GM19035 (cell line): Measurements from ENCODE around the gene GPR156.
"Not testable (repeated sequence)": the region's sequence is repeated elsewhere in the genome, so short reads cannot be mapped to it uniquely, and the experiment has no call there.

Source experiments
- ATAC-seq: cut with Tn5 transposase; IDR thresholded peaks from one replicate; pipeline ENCODE4 v1.9.1; 2021; ENCODE audit not compliant: unreplicated experiment

Gene GPR156

DNA sequence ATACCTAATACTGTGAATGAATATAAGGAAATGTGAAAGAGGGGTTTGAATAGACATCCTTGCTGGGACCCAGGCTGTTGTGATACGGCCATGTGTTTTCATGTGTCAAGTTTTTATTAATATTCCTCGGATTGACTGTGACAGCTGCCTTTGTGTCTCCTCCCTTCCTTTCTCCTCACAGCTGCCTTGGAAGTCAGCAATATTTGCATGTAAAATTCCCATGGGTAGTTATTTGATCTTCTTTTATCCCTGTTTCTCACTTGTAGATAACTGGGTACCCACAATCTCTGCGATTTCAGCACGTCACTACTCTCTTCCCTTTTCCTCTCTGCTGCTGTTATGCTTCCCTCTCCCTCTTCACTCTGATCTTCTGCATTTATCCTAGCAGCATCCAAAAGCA is 9.4 kb downstream of the GPR156 start:
- ATAC-seq: no peak

DNA sequence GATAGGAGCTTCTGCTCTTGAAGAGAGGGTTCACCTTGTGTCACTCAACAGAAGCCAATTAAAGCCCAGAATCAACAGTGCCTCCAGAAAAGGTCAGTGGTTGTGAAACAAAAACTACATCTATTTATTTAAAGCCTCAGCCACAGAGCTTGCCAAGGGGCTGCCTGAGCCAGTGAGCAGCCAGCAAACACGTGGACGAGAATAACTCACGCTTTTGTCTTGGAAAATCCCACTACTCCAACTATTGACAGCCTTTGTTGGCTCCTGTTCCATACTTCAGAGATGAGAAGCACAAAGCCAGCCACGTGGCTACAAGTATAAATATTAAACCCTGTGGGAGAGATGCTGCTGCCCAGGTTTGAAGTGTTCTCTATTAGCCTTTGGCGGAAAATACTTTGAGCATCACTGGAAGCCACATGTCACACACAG is 10.3 kb downstream of the GPR156 start:
- no peak for ATAC-seq

DNA sequence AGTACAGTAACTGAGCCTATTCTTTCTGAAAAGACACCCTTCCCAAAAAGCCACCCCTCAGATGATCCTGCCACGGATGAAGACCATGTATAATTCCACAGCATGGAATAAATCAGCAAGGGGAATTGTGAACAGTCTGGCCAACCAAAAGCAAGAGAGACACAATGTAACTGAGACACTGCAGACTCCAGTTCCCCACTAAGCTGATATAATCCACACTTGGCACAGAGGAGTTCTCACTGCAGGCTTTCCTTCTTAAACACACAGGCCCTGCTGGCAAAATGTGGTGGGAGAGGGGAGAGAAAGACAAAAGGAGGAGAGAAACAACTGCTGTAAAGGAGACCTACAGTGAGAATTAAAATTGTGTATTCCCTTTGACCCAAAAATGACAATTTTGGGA is 12.7 kb downstream of the GPR156 start:
- ATAC-seq: no peak

DNA sequence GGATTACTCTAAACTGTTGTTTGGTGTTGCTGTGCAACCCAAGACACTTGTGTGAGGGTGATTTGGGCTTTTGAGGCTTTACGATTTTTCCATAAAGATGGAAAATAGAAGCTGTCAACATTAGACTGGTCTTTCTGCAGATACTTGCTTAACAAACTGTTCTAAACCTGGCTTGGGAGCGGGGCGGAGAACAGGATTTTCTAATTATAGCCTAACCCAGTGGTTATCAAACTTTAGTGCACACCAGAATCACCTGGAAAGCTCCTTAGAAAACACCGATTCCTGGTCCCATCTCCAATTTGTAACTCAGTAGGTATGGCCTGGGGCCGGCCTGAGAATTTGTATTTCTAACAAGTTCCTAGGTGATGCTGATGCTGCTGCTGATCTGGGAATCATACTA is 19.0 kb downstream of the GPR156 start:
- no peak for ATAC-seq

DNA sequence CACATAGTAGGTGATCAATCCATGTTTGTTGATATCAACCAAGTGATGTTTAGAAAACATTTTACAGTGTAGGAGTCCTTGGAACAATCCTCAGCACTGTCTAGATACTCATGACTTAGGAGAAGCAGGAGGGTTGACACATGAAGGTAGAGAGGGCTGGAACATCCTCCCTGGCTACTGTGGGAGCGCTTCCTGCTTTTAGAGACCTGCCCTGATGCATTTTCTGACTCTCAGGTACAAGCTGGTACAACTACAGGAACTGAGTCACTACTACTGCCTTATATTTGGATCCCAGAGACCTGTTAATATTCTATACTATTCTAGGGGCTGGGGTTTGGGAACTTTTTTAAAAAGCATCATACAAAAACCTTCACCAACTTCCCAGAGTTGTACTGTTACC is 20.1 kb downstream of the GPR156 start:
- no peak for ATAC-seq

DNA sequence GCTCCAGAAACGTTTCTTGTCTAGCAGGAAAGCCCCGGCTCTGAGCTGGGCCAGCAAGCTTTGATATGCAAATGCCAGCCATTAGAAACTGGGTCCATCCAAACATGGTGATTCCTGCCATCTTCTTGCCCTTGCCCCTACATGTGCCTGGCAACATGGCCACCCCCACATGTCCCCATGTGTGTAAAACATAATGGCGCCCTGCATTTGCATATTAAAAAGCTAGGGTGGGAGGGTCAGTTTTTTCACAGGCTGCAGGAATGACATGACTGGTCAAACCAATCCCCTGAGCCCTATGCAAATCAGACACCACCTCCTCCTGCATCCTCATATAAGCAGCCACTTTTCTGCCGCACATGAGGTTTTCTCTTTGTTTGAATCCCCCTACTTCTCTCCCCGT is 21.2 kb downstream of the GPR156 start:
- ATAC-seq: no peak

DNA sequence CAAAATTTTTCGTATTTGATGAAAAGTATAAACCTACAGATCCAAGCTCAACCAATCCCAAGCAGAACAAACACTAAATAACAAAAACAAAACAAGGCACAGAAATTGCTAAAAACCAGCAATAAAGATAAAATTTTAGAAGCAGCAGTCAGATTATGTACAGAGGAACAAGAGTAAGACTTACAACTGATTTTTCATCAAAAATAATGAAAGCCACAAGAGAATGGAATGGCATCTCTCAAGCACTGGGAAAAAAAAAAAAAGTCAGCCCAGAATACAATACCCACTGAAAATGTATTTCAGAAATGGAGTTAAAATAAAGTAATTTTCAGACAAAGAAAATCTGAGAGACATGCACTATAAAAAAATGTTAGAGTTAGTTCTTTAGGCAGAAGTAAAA is 27.0 kb downstream of the GPR156 start:
- ATAC-seq: no peak

DNA sequence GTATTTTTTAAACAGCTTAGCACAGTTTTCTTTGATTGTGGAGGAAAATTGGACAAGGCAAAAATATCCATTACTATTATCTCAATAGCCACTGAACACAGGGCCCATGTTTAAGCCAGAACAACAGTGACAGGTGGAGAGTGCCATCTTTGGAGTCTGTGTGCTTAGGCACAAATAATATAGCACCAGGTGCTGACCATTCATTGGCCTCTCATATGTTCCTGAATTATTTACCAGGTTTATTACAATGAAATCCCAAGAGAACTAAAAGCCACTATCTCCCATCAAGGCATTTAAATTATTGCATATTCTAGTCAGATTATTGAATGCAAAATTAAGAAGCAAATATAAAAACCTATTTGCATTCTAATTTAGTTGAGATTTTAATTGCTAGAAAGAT is 39.6 kb downstream of the GPR156 start:
- no peak for ATAC-seq

DNA sequence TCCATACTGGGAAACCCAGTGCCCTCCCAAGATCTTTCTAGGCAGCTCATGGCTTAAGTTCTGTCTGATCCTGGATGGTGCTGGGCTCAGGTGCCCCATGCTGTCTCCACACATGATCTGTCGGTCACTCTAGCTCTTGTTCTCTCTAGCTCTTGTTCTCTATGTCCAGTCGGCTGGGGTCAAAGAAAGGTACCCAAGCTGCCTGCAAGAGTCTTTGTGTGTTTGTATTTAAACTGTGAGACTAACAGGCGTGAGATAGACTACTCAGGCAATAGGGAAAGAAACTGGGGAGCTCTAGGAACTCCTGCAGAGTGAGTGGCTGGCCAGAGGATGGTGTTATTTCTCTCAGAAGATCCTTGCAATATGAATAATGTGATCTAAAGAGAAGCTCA is 40.2 kb downstream of the GPR156 start:
- no peak for ATAC-seq

DNA sequence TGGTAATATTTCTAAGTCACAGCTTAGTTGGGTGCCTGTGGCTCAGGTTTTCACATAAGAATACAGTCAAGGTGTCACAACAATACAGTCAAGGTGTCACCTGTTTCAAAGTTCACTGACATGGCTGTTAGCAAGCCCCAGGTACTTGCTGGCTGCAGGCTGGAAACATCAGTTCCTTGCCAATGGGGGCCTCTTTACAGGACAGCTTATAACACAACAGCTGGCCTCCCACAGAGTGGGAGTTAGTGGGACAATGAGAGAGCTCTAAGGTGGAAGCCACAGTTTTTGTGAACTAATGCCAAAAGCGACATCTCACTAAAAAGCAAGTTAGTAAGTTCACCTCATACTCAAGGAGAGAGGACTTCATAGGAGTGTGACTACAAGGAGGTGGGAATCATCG is 45.4 kb downstream of the GPR156 start:
- no peak for ATAC-seq

DNA sequence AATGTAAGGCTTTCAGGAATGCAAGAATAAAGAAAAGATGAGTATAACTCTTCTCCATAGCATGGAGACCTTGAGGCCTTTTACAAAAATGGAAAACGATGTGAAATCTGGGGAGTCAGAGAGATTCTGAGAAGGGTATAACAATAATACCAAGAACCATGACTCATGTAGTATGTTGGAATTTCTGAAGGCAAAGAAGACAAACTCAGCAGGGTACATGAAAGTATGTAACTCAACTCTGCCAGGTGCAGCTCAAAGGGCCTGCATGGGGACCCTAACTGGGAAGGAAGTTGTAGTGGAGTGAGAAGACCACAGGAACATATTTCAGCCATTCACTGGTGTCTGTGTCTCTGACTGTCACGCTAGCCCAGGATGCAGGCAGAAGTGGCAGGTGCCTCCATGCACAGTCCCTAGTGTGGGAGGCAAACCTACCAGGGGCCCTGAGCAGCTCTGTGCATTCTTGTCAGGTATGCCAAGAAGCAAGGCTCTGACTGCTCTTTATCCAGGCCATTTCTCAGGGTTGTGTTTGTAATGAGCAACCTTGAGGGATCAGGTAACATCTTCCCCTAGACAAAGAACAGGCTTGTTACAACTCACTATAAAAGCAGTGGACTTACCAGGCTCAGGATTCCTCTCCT is 57.2 kb downstream of the GPR156 start:
- ATAC-seq: no peak

DNA sequence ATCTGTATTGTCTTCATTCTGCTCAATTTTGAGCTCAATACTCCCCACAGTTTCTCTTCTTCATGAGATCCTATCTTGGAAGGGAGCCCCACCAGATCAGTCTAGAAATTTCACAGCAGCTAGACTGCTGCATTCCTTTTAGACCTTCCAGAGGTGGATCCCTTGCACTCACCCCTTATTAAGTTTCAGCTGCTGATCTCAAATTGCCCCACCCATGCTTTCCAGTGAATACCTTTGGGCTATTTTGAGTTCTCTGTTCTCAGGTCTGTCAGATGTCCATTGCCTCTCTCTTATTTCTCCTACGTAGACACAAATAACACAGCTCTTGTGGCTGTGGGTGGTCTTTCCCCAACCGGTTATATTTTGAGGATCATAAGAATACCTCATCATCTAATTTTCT is 60.8 kb downstream of the GPR156 start:
- ATAC-seq: no peak

DNA sequence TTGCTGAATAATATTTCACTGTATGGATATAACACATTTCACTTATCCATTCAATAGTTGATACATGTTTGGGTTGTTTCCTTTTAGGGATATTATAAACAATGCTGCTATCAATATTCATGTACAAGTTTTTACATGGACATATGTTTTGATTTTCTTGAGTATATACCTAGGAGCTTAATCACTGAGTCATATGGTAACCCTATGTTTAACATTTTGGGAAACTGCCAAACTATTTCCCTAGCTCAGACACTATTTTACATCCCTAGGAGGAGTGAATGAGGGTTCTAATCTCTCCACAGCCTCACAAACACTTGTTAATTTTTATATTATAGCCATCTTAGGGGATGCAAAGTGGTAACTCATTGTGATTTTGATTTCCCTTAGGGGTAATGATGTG is 66.0 kb downstream of the GPR156 start:
- ATAC-seq: no peak

DNA sequence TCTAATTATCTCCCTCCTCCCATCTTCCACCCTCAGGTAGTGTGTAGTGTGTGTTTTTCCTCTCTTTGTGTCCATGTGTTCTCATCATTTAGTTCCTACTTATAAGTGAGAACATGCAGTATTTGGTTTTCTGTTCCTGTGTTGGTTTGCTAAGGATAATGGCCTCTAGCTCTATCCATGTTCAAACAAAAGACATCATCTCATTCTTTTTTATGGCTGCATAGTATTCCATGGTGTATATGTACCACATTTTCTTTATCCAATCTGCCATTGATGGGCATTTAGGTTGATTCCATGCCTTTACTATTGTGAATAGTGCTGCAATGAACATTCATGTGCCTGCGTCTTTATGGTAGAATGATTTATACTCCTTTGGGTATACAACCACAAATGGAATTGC is 68.4 kb downstream of the GPR156 start:
- ATAC-seq: not testable (repeated sequence)

DNA sequence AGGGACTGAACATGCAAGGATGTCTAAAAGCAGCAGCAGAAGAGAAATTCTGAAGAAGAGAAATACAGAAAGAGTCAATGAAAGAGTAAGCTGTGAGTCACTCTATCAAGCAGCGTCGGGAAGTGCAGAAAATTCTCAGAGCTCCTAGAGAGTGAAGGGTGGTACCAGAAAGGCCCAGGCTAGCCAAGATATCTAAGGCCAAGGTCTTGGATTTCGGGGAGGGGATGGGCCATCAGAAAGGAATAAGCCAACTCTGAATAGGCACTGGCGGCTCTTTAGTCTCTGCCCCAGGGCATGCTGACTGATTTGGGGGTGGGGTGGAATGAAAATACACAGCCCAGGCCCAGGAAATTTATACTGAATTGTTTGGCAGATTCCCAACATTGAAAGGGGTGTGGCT is 70.8 kb downstream of the GPR156 start:
- ATAC-seq: no peak

DNA sequence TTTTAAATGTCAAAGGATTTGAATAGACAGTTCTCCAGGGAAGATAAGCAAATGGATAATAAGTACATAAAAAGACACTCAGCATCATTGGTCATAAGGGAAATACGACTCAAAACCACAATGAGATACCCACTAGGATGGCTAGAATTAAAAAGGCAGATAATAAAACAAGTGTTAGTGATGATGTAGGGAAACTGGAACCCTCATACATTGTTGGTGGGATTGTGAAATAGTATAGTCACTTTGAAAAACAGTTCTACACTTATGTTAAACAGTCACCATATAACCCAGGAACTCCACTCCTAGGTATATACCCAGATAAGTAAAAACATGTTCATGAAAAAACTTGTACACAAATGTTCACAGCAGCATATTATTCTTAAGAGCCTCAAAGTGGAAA is 72.5 kb downstream of the GPR156 start:
- ATAC-seq: no peak

DNA sequence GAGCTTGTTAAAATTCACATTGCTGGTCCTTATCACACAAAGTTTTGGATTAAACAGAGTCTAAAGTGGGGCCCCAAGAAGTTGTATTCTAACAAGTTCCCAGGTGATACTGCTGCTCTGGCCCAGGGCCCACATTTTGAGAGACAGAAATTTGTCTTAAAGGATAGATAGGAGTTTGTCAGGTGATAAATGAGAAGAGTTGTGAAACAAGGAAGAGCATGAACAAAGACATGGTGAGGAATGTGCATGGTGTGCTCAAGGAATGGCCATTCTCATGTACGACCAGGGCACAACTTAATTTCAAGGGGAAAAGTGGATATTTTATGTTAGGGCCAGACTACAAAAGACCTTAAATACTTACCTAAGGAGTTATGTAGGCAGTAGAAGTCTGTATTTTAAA is 75.6 kb downstream of the GPR156 start:
- no peak for ATAC-seq

DNA sequence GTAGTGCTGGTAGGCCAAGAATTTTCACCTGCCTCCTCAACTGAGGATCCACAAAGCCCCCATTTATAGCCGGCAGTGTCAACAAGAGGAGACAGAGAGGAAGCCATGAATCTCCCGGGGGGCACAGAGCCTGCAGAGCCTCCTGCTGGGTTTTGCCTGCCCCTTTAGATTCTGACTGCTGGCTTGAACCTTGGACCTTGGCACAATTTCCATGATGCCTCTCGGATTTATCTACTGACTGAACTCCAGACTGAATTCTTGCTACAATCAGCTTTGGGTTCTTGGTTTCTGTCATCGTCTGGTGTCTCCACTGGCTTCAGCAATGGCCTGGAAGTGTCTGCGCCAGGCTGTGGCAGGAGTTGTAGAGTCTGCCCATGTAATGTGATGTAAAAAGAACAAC is 80.7 kb downstream of the GPR156 start:
- ATAC-seq: no peak

DNA sequence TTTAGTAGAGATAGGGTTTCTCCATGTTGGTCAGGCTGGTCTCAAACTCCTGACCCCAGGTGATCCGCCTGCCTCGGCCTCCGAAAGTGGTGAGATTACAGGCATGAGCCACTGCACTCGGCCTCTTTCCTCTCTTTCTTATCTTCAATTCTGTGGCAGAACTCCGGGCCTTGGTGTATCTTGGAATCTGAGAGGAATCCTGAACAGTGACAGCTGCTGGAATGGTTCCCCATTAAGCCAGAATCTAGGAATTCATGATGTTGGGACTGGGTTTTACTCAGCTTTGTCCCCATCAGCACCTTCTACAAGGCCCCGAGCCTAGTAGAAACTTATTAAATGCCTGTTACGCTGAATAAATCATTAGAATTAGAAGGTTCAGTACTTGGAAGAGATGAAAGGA is 81.4 kb downstream of the GPR156 start:
- no peak for ATAC-seq

DNA sequence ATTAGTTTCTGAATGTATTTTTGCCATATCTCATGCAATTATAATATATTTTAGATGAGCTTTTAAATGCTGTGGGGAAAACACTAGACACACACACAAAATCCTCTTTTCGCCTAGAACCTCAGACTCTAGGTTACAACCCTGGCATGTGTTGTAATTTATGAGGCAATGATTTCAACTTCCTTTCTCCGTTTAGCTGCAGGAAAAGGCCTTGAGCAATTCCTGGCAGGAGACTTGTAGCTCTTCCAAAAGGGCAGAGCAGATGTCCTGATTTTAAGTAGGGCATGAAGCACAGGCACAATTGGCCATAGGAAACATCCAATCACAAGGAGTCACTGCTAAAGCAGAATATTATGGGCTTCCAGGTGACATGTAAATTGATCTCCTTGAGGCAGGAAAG is 82.0 kb downstream of the GPR156 start:
- ATAC-seq: no peak

DNA sequence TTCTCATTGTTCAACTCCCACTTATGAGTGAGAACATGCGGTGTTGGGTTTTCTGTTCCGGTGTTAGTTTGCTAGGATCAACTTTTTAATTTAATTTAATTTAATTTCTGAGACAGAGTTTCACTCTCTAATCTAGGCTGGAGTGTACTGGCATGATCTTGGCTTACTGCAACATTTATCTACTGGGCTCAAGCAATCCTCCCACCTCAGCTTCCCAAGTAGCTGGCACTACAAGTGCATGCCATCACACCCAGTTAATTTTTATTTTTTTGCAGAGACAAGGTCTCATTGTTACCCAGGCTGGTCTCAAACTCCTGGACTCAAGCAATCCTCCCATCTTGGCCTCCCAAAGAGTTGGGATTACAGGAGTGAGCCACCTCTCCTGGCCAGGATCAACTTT is 82.7 kb downstream of the GPR156 start:
- ATAC-seq: no peak

DNA sequence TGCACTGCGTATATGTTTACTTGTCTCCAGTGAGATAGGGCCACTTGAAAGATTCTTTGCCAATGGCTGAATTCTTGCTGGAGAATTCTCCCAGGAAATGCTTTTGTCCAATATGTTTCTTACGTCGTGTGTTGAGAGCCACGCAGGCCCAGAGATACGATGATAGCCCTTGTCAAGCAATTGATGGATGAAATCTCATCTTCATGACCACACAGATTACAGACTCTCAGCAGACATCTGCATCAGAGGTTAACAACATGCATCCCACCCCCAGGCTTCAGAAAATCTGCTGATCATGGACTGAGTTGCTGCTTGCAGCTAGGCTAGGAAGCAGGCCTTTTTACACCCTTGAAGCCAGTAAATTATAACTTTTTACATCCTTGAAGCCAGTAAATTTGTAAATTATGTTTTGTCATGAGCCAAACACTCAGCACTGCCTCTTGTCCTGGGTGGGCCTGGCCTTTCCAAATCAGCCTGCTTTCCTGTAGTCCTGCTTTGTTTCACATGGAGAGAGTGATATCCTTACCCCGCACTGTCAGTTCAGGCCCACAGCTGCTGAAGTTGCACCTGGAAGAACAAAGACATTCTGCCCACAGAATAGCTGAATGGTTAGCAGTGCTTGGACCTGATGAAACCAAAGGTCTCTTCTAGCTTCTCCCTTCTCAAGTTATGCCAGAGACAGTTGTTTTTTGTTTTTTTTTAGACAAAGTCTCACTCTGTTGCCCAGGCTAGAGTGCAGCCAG is 84.4 kb downstream of the GPR156 start:
- no peak for ATAC-seq

DNA sequence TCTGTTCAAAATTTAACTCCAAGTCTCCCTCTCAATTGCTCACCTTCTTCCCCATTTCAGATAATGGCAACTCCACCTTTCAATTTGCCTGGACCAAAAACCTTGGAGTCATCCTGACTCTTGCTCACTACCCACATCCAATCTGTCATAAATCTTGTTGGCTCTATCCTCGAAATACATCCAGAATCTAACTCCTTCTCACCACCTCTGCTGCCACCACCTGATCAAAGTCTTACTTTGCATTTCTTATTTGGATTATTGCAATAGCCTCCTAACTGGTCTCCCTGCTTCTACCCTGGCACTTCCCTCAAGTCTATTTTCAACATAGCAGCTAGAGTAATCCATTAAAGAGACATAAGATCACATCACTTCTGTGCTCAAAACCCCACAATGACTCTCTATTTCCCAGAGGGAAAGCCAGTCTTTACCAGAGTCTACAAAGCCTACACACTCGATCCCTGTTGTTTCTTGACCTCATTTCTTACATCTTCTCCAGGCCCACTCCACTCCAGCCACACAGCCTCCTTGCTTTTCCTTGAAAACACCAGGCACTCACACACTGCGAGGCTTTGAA is 86.6 kb downstream of the GPR156 start:
- ATAC-seq: no peak
